Right forelimb (tissue), 1 donor: ENCODE data around the gene ERGIC1.
A peak's percentile ranks its signal among the peaks of the same experiment; 100 is the strongest.
"Not testable (repeated sequence)": the region's sequence is repeated elsewhere in the genome, so short reads cannot be mapped to it uniquely, and the experiment has no call there.

Experiments
- DNase-seq: peaks from one replicate; pipeline ENCODE4 v3.0.0-alpha.2; 2018

ERGIC1 gene

GRCh38 chr5:172833686-172834414 lies at the start of gene ERGIC1:
Gene ERGIC1, plus strand, starts transcription at chr5:172834251. Its CDS starts 163 bp downstream, at chr5:172834414.
- peak; percentile 87 for DNase-seq

- DNase-seq, result no peak
Observed at GRCh38 chr5:172785429-172786088, 48.5 kb upstream of the ERGIC1 start.

DNA sequence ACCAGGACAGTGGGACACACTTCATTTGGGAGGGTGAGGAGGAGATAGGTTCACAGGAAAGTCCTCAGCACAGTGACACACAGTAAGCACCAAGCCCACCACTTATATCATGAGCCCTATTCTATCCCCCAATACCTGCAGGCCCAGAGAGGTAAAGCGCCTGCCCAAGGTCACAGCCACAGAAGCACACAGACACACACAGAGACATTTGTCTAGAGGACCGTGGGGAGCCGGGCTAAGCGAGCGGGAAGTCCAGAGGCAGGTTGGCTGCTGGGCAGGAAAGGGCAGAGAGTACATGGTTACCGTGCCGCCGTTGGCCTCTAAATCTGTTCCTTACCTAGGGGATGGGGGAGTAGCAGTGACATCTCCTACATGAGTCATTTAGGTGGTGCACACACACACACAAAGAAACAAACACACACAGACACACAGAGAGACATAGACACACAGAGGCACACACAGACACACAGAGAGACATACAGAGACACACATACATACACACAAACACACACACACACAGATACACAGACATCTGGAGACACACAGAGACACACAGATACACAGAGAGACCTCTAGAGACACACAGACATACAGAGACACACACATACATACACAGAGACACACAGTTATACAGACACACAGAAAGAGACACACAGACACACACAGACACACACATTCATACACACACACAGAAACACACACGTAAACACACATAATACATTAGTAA lies 47.2 kb upstream of the ERGIC1 start:
- no peak for DNase-seq

GRCh38 chr5:172787538-172787937 lies 46.5 kb upstream of the ERGIC1 start:
- not testable (repeated sequence) for DNase-seq

- no peak for DNase-seq
Observed at GRCh38 chr5:172788771-172789686, 45.0 kb upstream of the ERGIC1 start.

DNA sequence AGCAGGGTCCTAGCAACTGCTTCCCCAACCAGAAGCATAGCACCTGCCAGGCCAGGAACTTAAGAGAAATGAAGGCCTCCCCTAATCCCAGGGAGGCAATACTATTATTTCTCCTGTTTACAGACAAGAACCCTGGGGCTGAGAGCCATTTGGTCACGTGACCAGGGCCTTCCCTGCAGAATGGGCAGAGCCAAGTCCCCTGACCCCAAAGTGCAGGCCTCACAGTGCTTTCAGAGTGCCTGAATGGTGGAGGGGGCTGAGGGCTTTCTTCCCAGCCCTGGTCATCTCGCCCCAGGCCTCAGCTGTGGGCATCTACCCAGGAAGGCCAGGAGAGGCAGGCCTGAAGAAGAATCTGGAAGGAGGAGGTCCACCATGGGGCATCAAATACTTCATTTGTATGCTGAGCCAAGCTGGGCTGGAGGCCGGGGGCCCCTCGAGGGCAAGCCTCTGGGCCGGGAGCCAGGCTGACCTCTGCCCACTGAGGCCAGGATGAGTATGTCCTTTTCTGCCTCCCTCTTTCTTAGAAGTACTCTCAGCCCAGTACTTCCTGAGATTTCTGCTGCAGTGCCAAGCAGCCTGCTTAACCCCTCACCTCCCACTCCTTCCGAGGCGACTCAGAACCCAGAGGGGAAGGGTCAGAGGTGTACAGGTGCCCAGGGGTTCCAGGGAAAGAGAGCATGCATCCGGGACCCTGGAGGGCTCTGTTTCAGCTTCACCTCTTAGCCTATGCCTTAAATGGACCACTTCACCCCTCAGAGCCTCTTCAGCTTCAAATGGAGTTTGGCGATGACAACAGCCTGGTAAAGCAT lies 44.2 kb upstream of the ERGIC1 start:
- DNase-seq, result no peak

DNA sequence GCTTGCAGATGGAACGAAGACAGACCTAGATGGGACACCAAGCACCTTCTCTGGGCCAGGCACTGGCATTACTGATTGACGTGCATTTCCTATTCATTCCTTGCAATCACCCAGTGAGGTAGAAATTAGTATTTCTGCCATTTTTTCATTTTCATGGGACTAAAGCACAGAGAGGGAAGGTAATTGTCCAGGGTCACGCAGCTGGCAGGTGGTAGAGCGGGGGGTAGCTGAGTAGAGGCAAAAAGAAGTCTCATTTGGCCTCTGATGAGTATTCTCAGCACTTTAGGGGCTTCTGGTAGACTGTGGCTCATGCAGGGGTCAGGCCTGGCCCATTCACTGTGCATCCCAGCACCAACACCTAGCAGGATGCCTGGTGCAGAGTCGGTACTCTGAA lies 43.6 kb upstream of the ERGIC1 start:
- no peak for DNase-seq

- DNase-seq, result no peak
Observed at GRCh38 chr5:172791286-172791685, 42.8 kb upstream of the ERGIC1 start.

GRCh38 chr5:172791726-172792445 lies 42.2 kb upstream of the ERGIC1 start:
- no peak for DNase-seq

GRCh38 chr5:172792701-172793570 lies 41.1 kb upstream of the ERGIC1 start:
- no peak for DNase-seq

DNA sequence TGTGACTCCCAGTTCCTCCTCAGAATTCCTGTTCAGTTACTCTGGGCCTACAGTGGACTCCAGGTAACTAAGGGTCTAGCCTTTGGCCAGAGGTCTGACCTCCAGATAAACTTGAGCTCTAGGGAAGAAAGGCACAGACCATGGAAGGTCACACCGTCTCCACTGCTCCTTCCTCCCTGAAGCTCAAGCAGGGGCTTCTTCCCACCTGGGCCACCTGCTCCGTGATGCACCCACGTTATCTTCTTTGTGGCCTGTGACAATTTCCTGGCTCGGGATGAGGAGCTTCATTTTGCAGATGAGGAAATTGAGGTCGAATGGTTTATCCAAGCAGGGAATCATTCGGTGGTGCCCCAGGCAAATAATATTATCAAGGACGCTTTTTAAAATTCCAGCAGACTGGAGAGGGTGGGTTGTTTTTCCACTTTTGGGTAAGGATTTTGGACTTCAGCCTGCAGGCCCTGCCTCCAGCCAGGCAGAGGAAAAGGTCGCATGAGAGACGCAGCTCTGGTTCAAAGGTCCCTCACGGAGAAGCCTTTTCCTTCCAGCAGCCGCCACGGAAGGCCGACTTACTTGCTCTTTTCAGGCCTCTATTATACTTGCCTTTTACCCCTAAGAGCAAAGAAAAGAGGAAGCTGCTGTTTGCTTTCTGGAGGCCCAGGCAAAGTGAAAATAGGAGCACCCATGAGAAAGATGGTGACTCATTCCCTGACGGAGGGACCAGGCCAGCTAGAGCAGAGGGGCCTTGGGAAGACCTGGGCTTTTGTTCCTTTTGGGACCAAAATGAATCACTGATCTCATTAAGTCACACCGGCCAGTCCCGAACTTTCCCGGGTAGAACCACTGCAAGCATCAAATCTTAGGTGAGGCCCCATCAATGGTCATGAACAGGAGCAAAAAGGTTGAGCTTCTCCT lies 40.2 kb upstream of the ERGIC1 start:
- DNase-seq, result no peak

DNA sequence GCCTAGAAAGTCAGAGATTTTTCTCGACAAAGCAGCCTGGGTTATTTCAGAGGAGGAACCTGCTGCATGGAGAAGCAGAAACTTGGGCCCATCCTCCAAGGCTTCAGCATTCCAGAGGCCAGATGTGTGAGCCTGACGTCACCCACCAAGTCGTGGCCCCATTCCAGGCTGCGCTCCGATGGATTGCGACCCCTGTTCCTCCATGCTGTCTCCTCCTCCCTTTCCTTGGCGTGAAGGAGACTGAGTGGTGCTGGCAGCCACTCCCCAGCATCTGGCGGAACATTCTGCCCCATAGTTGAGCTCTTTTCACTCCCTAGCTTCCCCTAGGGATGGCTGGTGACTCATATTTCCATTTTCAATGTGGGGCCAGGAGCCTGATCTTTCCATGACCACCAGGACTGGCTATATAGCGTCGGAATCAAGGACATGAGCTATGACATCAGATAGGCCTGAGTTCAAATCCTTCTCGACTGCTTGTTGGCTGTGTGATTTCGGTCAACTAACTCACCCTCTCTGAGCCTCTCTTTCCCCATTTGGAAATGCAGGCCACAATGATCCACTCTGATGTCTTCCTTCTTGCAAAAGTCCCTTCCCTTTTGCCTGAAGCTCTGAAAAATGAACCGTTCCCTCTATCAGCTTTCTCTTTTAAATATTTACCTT lies 38.6 kb upstream of the ERGIC1 start:
- DNase-seq, result peak; percentile 97

- no peak for DNase-seq
Observed at GRCh38 chr5:172796306-172796705, 37.7 kb upstream of the ERGIC1 start.

DNA sequence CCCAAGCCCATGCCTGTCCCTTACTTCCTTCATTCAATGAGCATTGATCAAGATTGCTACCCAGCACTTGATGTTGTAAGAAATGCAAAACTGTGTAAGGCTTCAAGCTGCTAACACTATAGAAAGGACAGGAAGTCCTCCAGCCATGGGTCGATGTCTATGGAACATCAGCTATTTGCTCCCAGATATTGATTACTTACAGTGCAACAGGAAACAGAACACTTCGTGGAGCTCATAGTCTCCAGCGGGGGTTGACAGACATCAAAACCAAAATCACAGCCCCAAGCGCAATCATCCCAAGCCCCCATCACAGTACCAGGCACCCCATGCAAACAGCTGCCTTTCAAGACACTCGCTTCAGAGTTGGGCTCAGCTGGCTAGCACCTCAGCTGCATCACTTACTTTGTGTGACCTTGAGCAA lies 36.3 kb upstream of the ERGIC1 start:
- no peak for DNase-seq

DNA sequence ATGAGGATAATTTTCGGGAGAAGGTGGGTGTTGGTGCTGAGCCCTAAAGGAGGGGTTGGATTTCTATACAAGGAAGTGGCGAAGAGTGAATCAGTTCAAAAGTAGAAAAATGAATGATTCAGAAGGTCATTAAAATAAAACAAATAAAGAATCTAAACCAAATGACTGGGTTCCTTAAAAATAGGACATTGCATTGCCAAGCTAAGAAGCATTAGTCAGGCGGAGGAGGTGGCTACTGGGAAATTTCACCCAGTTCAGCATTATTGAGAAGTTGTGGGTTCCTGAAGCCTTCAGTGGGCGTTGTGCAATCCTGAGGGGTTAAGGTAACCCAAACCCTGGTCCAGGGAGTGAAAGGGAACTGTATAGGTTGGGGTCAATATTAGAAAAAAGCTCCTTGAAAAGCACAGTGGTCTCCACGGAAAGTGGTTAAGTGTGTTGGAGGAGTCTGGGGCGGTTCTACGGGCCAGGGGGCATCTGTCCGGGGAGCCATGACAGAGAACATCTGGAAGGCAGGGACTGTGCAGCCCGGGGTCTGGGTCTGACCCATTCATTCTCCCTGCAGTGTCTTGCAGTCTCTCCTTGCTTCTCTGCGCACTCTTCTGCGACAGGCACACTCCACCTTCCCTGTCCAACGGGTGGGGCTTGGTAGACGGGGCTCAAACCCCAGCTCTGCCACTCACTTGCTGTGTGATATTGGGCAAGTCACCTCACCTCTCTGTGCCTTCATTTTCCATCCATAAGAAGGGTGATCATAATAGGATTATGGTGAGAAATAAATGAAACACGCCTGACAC lies 35.4 kb upstream of the ERGIC1 start:
- DNase-seq, result no peak

DNA sequence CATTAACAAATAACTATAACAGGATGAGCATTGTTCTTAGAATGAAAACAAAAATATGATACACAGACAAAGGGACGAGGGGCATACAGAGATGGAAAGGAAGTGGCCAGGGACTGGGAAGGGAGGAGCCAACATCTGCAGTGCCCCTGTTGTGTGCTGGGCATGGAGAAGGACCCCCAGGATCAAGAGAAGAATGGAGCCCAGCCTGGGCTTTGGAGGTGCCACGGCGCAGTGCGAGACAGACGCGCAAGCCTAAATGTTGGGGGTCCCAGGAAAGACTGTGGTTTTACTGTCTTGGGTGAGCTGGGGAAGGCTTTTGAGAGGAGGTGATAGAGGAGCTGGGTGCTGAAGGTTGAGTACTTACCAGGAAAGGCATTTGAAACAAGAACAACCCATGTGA lies 34.6 kb upstream of the ERGIC1 start:
- no peak for DNase-seq

DNA sequence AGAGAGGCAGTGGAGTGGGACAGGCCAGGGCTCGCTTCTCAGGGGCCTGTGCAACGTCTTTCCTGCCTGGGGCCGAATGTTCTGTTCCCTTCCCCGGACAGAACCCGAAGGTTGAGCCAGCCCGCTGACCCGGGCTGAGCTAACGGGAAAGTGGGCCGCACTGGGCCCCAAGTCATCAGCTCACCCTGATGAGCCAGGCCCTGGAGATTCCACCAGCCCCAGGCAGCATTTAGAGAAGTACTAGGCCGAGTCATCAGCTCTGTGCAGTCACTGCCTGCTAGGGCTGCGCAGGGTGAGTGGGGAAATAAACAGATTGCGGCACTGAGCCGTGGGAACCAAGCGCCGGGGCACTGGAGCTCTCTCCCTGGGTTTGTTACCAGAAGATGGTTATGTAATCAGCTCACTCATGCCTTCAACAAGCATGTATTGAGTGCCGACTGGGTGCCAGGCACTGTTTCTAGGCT lies 33.9 kb upstream of the ERGIC1 start:
- DNase-seq, result no peak
